Astrocyte (in vitro differentiated cells and primary cell): Measurements from ENCODE around the gene MMP28. TPM values are rescaled to one million over a fixed set of nuclear protein-coding genes. Genes with fewer than 3 reads are reported as not detected.

Experiments
- DNase-seq: peaks from one replicate; pipeline ENCODE4 v3.0.0-alpha.2; 2010; ENCODE audit warnings: low read depth
- FAIRE-seq: peaks from 2 replicates; lab custom pipeline; 2011; peaks lifted over from hg19 to GRCh38; lab: Jason Lieb, UNC
- H2AFZ ChIP-seq: 2 replicates; pipeline ENCODE4 v1.6.0; 2012; ENCODE audit warnings: low read depth, low read length, inconsistent platforms
- H3K27ac ChIP-seq: 2 replicates; pipeline ENCODE4 v1.5.1; 2011; ENCODE audit warnings: low read depth, low read length, inconsistent platforms
- H3K27me3 ChIP-seq: 2 replicates; pipeline ENCODE4 v1.6.0; 2011; ENCODE audit warnings: low read length, inconsistent platforms; ENCODE audit not compliant: insufficient read depth
- H3K36me3 ChIP-seq: 2 replicates; pipeline ENCODE4 v1.5.1; 2011; ENCODE audit warnings: low read length, inconsistent platforms; ENCODE audit not compliant: insufficient read depth
- H3K4me1 ChIP-seq: 2 replicates; pipeline ENCODE4 v1.5.1; 2011; ENCODE audit warnings: low read length, inconsistent platforms; ENCODE audit not compliant: insufficient read depth
- H3K4me2 ChIP-seq: 2 replicates; pipeline ENCODE4 v1.6.0; 2012; ENCODE audit warnings: low read length, inconsistent platforms
- H3K4me3 ChIP-seq: 2 replicates; pipeline ENCODE4 v1.5.1; 2011; ENCODE audit warnings: low read depth, mild to moderate bottlenecking, low read length, inconsistent platforms; ENCODE audit not compliant: insufficient read depth
- H3K79me2 ChIP-seq: 2 replicates; pipeline ENCODE4 v1.6.0; 2012; ENCODE audit warnings: mild to moderate bottlenecking, low read length, inconsistent platforms; ENCODE audit not compliant: insufficient read depth
- H3K9ac ChIP-seq: 2 replicates; pipeline ENCODE4 v1.6.0; 2012; ENCODE audit warnings: mild to moderate bottlenecking, low read length, inconsistent platforms
- H3K9me3 ChIP-seq: 2 replicates; pipeline ENCODE4 v1.5.1; 2012; ENCODE audit warnings: low read depth, mild to moderate bottlenecking, low read length, inconsistent platforms; ENCODE audit not compliant: insufficient read depth
- H4K20me1 ChIP-seq: 2 replicates; pipeline ENCODE4 v1.6.0; 2012; ENCODE audit warnings: low read length, inconsistent platforms; ENCODE audit not compliant: insufficient read depth
- H3K27ac Mint-ChIP-seq: one replicate; pipeline ENCODE4 v1.8.0; 2021; ENCODE audit warnings: mild to moderate bottlenecking, mixed read lengths; ENCODE audit not compliant: unreplicated experiment
- H3K27me3 Mint-ChIP-seq: one replicate; pipeline ENCODE4 v1.8.0; 2021; ENCODE audit warnings: low read depth, mixed read lengths; ENCODE audit not compliant: unreplicated experiment
- H3K36me3 Mint-ChIP-seq: one replicate; pipeline ENCODE4 v1.8.0; 2021; ENCODE audit warnings: low read depth, mixed read lengths; ENCODE audit not compliant: unreplicated experiment
- H3K4me1 Mint-ChIP-seq: one replicate; pipeline ENCODE4 v1.8.0; 2021; ENCODE audit warnings: low read depth, mixed read lengths; ENCODE audit not compliant: unreplicated experiment
- H3K4me3 Mint-ChIP-seq: one replicate; pipeline ENCODE4 v1.8.0; 2021; ENCODE audit warnings: mild to moderate bottlenecking, moderate library complexity, mixed read lengths; ENCODE audit not compliant: unreplicated experiment
- H3K9me3 Mint-ChIP-seq: one replicate; pipeline ENCODE4 v1.8.0; 2021; ENCODE audit warnings: mild to moderate bottlenecking, mixed read lengths; ENCODE audit not compliant: unreplicated experiment
- CTCF ChIP-seq: IDR thresholded peaks from 2 replicates; pipeline ENCODE4 v1.5.1; 2011; ENCODE audit warnings: low read depth, mild to moderate bottlenecking, inconsistent platforms, low read length, moderate library complexity; ENCODE audit not compliant: insufficient read depth
- EZH2 ChIP-seq: IDR thresholded peaks from 2 replicates; pipeline ENCODE4 v1.6.1; 2012; ENCODE audit warnings: mild to moderate bottlenecking, low read length, inconsistent platforms; ENCODE audit not compliant: insufficient read depth
- total RNA-seq: library from RNA; stranded (reverse); gene quantifications from 2 replicates; pipeline ENCODE4 v1.2.1, GENCODE V29; 2021

The MMP28 gene
- total RNA-seq, 1 donor from 2014 or later: 1.2 TPM

GRCh38 chr17:35732806-35733136, 62.7 kb downstream of the MMP28 start:
- Histone ChIP-seq H3K4me1 (peaks cover 12% of the 10 kb centered on the region), H3K9ac (no peak overlapping the region), H3K27ac (no peak overlapping the region), H3K9me3 (no peaks in the 10 kb centered on the region), H3K4me2 (peak overlapping the region; percentile 94), H3K79me2 (no peaks in the 10 kb centered on the region), H4K20me1 (peaks cover 17% of the 10 kb centered on the region), H3K4me3 (peak overlapping the region; percentile 62), H3K27me3 (no peaks in the 10 kb centered on the region), H3K36me3 (peaks cover 2% of the 10 kb centered on the region), H2AFZ (no peak overlapping the region)
- H3K4me3 Mint-ChIP-seq: peak overlapping the region; percentile 88
- no peak for TF ChIP-seq CTCF
- DNase-seq (no peak), FAIRE-seq (no peak)
- H3K4me1 Mint-ChIP-seq: peaks cover 19% of the 10 kb centered on the region
- H3K27me3 Mint-ChIP-seq: peaks cover 6% of the 10 kb centered on the region
- peaks cover 11% of the 10 kb centered on the region for H3K36me3 Mint-ChIP-seq
- H3K27ac Mint-ChIP-seq: no peak overlapping the region
- H3K9me3 Mint-ChIP-seq: no peaks in the 10 kb centered on the region

GRCh38 chr17:35731917-35732805, 63.3 kb downstream of the MMP28 start:
- Histone ChIP-seq H3K27ac (no peak overlapping the region), H3K4me3 (peak overlapping the region; percentile 62), H3K9ac (peak overlapping the region; percentile 58), H3K9me3 (no peaks in the 10 kb centered on the region), H4K20me1 (peaks cover 23% of the 10 kb centered on the region), H3K4me1 (peaks cover 15% of the 10 kb centered on the region), H3K4me2 (peak overlapping the region; percentile 94), H3K27me3 (no peaks in the 10 kb centered on the region), H3K79me2 (no peaks in the 10 kb centered on the region), H3K36me3 (peaks cover 8% of the 10 kb centered on the region), H2AFZ (no peak overlapping the region)
- TF ChIP-seq EZH2 (no peak), CTCF (no peak)
- FAIRE-seq (no peak), DNase-seq (no peak)
- H3K27ac Mint-ChIP-seq: peak overlapping the region; percentile 80
- H3K36me3 Mint-ChIP-seq: peaks cover 11% of the 10 kb centered on the region
- peaks cover 6% of the 10 kb centered on the region for H3K27me3 Mint-ChIP-seq
- H3K9me3 Mint-ChIP-seq: no peaks in the 10 kb centered on the region
- H3K4me3 Mint-ChIP-seq: peak overlapping the region; percentile 88
- peaks cover 24% of the 10 kb centered on the region for H3K4me1 Mint-ChIP-seq

GRCh38 chr17:35731239-35731916, 64.1 kb downstream of the MMP28 start, which contains the start of gene RASL10B:
TSS of gene RASL10B (plus strand) at chr17:35731639. CDS start at chr17:35735185, 3,546 bp downstream.
- peak within 1 kb of the TSS; percentile 62 for H3K4me3 ChIP-seq
- DNase-seq: no peak
- peaks cover 31% of the 10 kb centered on the region for H3K4me1 Mint-ChIP-seq
- TF ChIP-seq EZH2 (no peak), CTCF (no peak)
- H3K79me2 ChIP-seq: no peaks in the 10 kb centered on the region
- H2AFZ ChIP-seq: no peak within 1 kb of the TSS
- H3K4me3 Mint-ChIP-seq: peak within 1 kb of the TSS; percentile 88
- no peaks in the 10 kb centered on the region for H3K9me3 Mint-ChIP-seq
- H3K9ac ChIP-seq: peak within 1 kb of the TSS; percentile 61
- H3K9me3 ChIP-seq: no peaks in the 10 kb centered on the region
- peaks cover 23% of the 10 kb centered on the region for H3K4me1 ChIP-seq
- peaks cover 6% of the 10 kb centered on the region for H3K27me3 Mint-ChIP-seq
- no peaks in the 10 kb centered on the region for H3K27me3 ChIP-seq
- H3K36me3 ChIP-seq: peaks cover 8% of the 10 kb centered on the region
- no peak for FAIRE-seq
- H3K27ac ChIP-seq: no peak within 1 kb of the TSS
- H3K36me3 Mint-ChIP-seq: peaks cover 11% of the 10 kb centered on the region
- H3K4me2 ChIP-seq: peak within 1 kb of the TSS; percentile 94
- H4K20me1 ChIP-seq: peaks cover 28% of the 10 kb centered on the region
- peak within 1 kb of the TSS; percentile 85 for H3K27ac Mint-ChIP-seq
